ENCODE results near the gene CDKN2AIPNL.
A peak's percentile ranks its signal among the peaks of the same experiment; 100 is the strongest.
"Not testable (repeated sequence)": the region's sequence is repeated elsewhere in the genome, so short reads cannot be mapped to it uniquely, and the experiment has no call there.

CDKN2AIPNL gene

DNA sequence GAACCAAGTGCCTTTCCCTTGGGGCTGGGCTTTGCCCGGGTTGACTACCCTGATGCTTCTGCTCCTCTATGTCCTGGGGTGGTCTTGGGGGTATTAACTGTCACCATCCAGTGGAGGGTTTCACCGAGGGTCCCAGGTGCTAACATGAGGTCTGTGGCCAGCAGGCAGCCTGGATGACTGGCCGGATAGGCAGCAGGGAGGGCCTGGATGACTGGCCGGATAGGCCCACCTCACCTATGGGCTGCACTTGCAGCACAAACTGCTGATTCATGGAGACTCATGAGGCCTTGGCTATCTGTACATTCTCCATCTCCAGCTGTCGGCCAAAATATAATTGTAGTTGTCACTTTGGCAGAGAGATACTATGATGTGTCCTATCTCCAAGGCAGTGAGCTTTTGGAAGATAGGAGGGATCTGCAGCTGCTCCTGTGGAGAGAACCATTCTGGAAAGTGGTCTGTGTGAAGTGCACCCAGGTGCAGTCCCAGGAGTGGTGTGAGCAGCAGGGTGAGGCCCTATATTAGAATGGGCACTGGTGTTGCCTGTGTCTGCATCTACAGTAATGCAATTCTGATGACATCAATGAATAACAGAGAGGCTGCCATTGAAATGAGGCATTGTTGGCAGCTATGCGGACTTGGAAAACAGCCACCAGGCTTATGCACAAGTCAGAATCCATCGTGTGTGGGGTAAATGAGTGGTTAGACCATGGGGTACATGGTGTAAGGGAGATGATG is 26.3 kb upstream of the CDKN2AIPNL start:
- DNase-seq = no peak

GRCh38 chr5:134437340-134437846 is 25.7 kb upstream of the CDKN2AIPNL start:
- DNase-seq = no peak

DNA sequence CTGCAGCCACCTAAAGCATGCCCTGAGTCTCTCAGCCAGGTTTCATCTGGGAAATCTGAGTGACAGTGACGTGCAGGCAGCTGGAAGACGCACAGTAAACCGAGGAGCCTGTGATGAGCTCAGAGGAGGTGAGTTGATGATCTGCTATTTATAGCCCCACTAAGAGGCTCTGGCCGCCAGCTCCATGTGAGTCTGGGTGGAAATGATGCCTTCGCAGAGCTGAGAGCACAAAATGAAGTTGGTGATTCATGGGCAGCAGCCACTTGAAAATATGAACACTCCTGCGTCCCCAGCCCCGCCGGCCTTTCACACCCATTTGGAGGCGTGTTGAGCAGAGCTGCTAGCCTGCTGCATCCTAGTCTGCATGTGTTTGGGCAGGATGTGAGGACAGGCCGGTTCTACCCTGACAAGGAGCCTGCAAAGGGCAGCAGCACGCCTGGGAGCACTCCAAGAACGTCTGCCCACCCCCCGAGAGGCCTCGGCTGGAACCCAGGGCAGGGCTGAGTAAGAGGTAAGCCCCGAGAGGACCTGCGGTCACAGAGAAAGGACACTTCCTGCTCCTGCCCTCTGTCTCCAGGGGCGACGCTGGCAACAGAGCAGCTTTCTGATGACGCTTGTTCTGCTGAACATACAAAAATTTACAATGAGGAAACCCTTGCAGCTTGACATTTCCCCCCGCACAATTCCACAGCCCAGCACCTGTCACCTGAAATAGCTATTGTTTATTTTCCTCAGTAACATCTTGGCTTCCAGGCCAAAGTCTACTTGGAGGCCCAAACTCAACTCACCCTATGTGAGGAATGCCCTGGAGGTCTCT is 25.1 kb upstream of the CDKN2AIPNL start:
- DNase-seq = peak in 1 of 2 experiments; percentile 14

GRCh38 chr5:134435560-134435959 is 23.9 kb upstream of the CDKN2AIPNL start:
- no peak for DNase-seq

DNA sequence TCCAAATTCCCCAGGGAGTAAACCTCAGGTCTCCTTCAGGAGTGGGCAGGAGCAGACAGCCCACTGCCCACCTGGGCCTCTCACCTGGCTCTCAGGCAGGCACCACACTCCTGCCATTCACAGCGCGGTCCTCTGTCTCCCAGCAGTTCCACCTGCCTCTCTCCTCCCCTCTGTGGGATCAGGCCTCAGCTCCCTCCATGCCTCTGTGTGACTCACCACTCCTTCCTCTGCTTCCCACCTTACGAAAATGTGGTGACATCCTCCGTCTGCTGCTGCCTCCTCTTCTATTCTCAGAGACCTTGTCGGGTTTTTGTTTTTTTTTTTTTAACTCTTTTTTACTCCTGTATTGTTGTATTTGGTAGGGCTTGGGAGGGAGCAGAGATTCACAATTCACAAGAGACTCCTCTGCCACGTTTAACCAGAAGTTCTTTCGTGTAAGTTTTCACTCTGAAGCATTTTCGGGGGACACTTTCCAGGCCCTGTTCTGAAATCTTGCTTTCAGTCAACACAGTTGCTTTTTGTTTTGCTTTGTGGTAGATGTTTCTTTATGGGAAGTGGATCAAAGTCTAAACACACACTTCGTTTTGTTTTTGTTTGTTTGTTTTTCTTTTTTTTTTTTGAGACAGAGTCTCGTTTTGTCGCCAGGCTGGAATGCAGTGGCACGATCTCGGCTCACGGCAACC is 21.1 kb upstream of the CDKN2AIPNL start:
- no peak for DNase-seq

DNA sequence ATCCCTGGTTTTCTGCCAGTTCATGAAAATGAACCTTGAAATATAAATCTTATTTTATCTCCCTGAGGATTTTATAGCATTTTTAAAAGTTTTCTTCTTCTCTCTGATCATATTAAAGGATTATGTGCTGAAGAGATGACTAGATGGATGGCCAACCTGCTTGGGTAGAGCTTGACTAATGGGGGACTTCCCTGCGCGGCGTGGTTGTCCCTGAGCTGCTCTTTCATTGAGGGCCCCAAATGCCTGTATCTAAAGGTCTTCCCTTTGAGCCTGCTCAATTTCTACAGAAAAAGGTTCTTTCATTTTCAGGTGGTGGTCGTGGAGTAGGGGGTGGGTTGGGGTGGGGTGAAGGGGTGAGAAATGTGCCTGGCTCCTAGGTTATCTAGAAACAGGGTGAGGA is 20.5 kb upstream of the CDKN2AIPNL start:
- DNase-seq = no peak

GRCh38 chr5:134430001-134430569 is 18.4 kb upstream of the CDKN2AIPNL start:
- no peak for DNase-seq

DNA sequence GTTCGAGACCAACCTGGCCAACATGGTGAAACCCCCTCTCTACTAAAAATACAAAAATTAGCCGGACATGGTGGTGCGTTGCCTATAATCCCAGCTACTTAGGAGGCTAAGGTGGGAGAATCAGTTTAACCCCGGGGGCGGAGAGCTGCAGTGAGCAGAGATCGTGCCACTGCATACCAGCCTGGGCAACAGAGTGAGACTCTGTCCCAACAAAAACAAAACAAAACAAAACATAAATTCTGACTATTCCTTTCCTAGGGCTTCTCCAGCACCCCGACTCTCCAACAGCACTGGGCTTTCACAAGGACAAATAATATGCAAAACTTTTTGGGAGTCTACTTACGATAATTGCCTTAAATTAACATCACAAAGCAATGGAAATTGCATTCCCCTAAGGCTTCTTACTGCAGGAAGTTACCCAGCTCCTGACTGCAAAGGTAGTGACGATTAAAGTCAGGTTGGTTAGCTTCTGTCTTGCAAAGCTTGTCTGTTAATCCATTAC is 15.9 kb upstream of the CDKN2AIPNL start:
- no peak for DNase-seq

DNA sequence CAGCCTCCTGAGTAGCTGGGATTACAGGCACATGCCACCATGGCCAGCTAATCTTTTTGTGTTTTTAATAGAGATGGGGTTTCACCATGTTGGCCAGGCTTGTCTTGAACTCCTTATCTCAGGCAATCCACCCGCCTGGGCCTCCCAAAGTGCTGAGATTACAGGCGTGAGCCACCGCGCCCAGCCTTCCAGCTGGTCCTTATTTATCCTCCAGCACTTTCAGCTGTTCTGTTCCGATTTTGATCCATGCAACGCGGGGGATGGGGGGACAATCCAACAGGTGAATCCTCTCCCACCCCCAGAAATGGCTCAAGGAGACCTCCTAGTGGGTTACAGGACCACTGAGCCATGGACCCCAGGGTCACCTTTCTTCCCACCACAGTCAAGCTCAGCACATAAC is 14.7 kb upstream of the CDKN2AIPNL start:
- DNase-seq = no peak

DNA sequence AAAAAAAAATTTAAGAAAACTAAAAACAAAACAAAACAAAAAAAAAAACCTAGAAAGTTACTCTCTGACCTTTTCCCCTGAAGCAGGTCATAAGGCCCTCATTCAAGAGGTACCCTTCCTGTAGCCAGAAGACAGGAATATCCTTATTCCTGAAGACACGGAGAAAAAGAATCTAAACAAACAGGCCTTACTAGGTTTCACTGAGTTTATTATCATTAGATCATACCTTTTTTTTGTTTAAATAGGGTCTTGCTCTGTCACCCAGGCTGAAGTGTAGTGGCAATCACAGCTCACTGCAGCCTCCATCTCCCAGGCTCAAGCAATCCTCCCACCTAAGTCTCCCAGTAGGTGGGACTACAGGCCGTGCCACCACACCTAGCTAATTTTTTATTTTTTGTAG is 11.7 kb upstream of the CDKN2AIPNL start:
- no peak for DNase-seq

DNA sequence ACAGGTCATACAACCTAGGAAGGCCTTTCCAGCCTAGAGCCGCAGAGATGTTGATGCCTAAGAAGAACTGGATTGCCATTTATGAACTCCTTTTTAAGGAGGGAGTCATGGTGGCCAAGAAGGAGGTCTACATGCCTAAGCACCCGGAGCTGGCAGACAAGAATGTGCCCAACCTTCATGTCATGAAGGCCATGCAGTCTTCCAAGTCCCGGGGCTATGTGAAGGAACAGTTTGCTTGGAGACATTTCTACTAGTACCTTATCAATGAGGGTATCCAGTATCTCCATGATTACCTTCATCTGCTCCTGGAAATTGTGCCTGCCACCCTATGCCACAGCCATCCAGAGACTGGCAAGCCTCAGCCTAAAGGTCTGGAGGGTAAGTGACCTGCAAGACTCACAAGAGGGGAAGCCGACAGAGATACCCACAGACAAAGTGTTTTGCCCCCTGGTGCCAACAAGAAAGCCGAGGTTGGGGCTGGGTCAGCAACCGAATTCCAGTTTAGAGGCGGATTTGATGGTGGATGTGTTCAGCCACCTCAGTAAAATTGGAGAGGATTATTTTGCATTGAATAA is 11.2 kb upstream of the CDKN2AIPNL start:
- no peak for DNase-seq

DNA sequence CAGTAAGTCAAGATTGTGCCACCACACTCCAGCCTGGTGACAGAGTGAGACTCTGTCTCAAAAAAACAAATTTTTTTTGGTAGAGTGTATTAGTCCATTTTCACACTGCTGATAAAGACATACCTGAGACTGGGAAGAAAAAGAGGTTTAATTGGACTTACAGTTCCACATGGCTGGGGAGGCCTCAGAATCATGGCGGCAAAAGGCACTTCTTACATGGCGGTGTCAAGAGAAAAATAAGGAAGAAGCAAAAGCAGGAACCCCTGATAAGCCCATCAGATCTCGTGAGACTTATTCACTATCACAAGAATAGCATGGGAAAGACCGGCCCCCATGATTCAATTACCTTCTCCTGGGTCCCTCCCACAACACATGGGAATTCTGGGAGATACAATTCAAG is 9.4 kb upstream of the CDKN2AIPNL start:
- DNase-seq = not testable (repeated sequence)

- DNase-seq = no peak
Observed at GRCh38 chr5:134420343-134420742, 8.7 kb upstream of the CDKN2AIPNL start.

DNA sequence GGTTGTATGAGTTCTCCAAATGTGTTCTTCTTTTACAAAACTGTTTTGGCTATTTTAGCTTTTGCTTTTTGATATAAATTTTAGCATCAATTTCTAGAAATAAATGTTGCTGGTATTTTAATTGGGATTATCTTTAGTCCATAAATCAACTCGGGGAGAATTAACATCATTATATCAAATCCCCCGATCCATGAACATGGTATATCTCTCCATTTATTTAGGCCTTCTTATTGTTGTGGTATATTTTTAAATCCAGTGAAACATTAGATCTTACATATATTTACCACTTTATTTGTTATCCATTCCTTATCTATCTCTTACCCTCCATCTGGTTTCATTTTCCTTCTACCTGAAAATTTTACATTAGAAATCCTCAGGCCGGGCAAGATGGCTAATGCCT is 7.3 kb upstream of the CDKN2AIPNL start:
- no peak for DNase-seq

DNA sequence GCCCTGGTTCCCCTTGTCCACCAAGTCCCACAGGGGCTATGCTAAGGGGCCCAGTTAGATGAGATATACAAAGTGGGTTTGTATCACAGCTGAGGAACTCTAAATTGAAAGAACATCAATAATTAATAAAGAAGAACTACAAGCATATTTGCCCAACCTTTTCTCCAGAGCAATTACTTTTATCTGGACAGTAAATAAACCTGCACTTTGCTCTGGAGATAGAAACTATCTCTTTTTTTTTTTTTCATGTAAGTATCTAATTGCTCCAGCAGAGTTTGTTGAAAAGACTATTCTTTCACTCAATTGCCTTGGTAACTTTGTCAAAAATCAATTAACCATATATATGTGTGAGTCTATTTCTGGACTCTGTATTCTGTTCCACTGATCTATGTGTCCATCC is 6.0 kb upstream of the CDKN2AIPNL start:
- DNase-seq = no peak

GRCh38 chr5:134413046-134413445 is 1.4 kb upstream of the CDKN2AIPNL start:
- DNase-seq = no peak

DNA sequence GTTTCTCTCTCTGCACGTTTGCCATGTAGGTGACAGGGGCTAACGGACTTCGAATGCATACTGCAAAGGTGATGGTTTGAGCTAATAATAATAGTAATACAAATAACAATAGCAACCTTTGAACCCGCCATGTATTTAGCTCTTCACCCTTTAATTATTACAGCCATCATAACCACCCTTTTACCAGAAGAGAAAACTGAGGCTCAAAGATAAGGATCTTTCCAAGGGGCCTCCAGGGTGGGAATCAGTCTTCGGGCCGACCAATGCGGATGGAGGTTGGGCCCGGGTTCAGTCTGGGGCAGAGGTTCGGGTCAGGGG is 494 bp downstream of the CDKN2AIPNL start:
- no peak for DNase-seq

DNA sequence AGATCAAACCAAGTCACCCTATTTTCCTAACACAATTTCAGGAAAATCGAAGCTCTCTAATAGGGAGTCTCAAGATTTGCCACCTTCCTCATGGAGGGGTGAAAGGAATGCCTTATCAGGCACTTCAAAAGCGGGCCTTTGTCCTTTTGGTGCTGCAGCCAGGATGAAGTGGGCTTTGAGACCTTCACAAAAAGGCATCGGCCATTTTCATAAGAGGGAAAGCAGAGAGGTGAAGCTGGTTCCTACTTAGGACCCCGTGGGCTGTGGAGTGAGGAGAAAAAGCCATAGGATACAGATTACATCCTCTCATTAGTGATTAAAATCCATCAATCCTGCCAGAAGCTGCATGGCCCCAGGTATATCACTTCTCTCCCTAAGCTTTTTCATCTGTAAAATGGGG is 859 bp downstream of the CDKN2AIPNL start:
- DNase-seq = no peak

DNA sequence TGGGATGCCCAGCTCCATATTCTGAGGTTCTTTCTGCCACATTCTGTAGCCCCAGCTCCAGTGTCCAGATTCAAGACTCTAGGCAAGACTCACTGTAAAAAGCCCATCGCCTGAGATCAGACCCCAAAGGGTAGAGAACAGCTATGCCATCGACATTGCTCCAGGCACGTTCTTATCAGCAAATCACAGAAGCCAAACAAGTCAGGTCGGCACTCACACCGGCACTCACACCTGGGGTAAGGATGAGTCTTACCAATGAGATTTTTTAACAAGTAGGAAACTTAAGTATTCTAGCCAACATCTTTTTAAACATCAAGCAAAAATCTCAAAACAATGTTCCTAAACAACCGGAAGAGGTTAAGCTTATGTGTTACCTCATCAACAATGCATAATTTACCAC is 2.4 kb downstream of the CDKN2AIPNL start:
- no peak for DNase-seq

DNA sequence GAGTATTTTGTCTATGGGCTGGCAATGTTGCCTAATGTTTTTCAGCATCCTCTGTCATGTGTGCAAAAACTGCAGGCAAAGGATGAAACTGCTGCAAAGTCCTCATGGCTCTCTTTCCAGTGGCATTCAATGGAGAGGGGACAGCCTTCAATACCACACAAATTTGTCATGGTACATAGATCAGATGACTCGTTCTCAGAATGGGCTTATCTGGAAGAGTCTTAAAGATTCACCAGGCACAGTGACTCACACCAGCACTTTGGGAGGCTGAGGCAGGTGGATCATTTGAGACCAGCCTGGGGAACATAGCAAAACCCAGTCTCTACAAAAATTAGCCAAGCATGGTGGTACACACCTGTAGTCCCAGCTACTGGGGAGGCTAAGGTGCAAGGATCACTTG is 5.3 kb downstream of the CDKN2AIPNL start:
- no peak for DNase-seq

DNA sequence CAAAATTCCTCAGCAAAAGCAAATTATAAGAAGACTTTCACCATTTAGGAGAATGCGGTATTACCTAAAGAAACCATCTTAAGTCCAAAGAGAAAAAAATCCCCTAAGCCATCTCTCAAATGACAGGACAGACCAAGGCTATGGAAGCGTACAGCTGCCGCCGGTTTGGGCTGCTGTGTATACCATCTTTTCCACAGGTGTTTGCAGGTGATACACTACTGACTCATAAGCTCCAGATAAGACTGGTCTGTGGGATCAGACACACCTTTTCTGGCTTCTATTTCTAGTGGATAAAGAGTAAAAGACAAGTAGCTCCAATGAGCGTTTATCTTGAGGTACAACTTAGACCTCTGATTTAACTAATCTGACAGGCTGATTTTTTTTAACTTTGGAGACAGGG is 7.7 kb downstream of the CDKN2AIPNL start:
- DNase-seq = no peak

- DNase-seq = no peak
Observed at GRCh38 chr5:134398609-134399155, 13.0 kb downstream of the CDKN2AIPNL start.

GRCh38 chr5:134397196-134397595 is 14.5 kb downstream of the CDKN2AIPNL start:
- DNase-seq = no peak

Data from cerebellar nuclear complex (tissue), 1 donor.